Panc1 (cell line): ENCODE data around the gene EPS8L2. TPM values are rescaled to one million over a fixed set of nuclear protein-coding genes. Genes with fewer than 3 reads are reported as not detected.

Source experiments
- ATAC-seq: fragments of 200-7000 bp; cut with Tn5 transposase; 2 replicates; pipeline ENCODE4 v1.9.1; 2020; ENCODE audit warnings: mild to moderate bottlenecking, moderate library complexity
- Bru-seq: library from RNA; stranded (reverse); fragments of 400-500 nt; gene quantifications from one replicate; lab custom pipeline; 2021; lab: Mats Ljungman, UMichigan
- BruChase-seq, 2 experiments: library from RNA; stranded (reverse); fragments of 400-500 nt; gene quantifications; one replicate each; lab custom pipeline; 2021; lab: Mats Ljungman, UMichigan
- BruUV-seq: library from RNA; stranded (reverse); fragments of 400-500 nt; replicated peaks from 2 replicates; lab custom pipeline; 2021; lab: Mats Ljungman, UMichigan
- CTCF ChIA-PET: fragments of 300-600 bp; sonication (Branson Sonifier 250); formaldehyde crosslinking; loops from one replicate; lab custom pipeline; 2022; ENCODE audit warnings: antibody characterized with exemption; lab: Charles Lee
- POLR2A ChIA-PET: fragments of 300-600 bp; sonication (Branson Sonifier 250); formaldehyde crosslinking; loops from one replicate; lab custom pipeline; 2022; ENCODE audit warnings: antibody characterized with exemption; lab: Charles Lee
- DNase-seq: peaks from one replicate; pipeline ENCODE4 v3.0.0-alpha.2; 2010; ENCODE audit warnings: low read depth, low spot score
- H3K27ac ChIP-seq: 2 replicates; pipeline ENCODE4 v1.5.1; 2011; ENCODE audit warnings: mild to moderate bottlenecking, low read length, inconsistent platforms
- H3K27me3 ChIP-seq: fragments of 200-500 bp; sonication (Bioruptor generic); 2 replicates; pipeline ENCODE4 v1.6.0; 2014; ENCODE audit warnings: low read length, inconsistent platforms; ENCODE audit not compliant: control insufficient read depth, insufficient read depth
- H3K36me3 ChIP-seq: fragments of 200-500 bp; sonication (Bioruptor generic); 2 replicates; pipeline ENCODE4 v1.5.1; 2014; ENCODE audit warnings: inconsistent platforms, mild to moderate bottlenecking, low read length, moderate library complexity; ENCODE audit not compliant: control insufficient read depth, insufficient read depth
- H3K4me1 ChIP-seq: 2 replicates; pipeline ENCODE4 v1.5.1; 2011; ENCODE audit warnings: inconsistent platforms, mild to moderate bottlenecking, low read length, moderate library complexity; ENCODE audit not compliant: control insufficient read depth, insufficient read depth
- H3K4me3 ChIP-seq, 2 experiments: 2 replicates each; pipeline ENCODE4 v1.5.1; 2011 to 2012; ENCODE audit warnings: low read depth in 2 of 2, low read length in 2 of 2, mild to moderate bottlenecking in 2 of 2, inconsistent platforms in 1 of 2, moderate library complexity in 1 of 2
- H3K9me3 ChIP-seq: fragments of 200-500 bp; sonication (Bioruptor generic); 2 replicates; pipeline ENCODE4 v1.5.1; 2014; ENCODE audit warnings: low read depth, mild to moderate bottlenecking, inconsistent platforms, low read length, moderate library complexity; ENCODE audit not compliant: control insufficient read depth, insufficient read depth
- POLR2AphosphoS5 ChIP-seq: IDR thresholded peaks from 2 replicates; pipeline ENCODE4 v1.6.1; 2012; ENCODE audit warnings: mild to moderate bottlenecking, low read depth, low read length, moderate library complexity
- SIN3A ChIP-seq: IDR thresholded peaks from 2 replicates; pipeline ENCODE4 v1.6.1; 2012; ENCODE audit warnings: low read depth, mild to moderate bottlenecking, low read length, moderate library complexity, borderline replicate concordance; ENCODE audit not compliant: insufficient read depth
- TCF7L2 ChIP-seq: IDR thresholded peaks from 2 replicates; pipeline ENCODE4 v1.6.1; 2011; ENCODE audit warnings: mild to moderate bottlenecking, low read depth, low read length, inconsistent platforms
- in situ Hi-C: cut with HindIII; loops from 2 replicates; pipeline ENCODE4 v1.10.0; 2016; ENCODE audit warnings: low sequenced_read_pairs, low pct_unique_long_range_greater_than_20kb
- intact Hi-C: fragments of 100-400 bp; cut with micrococcal nuclease; formaldehyde crosslinking; loops from one replicate; pipeline ENCODE4 v1.10.0; 2022; ENCODE audit not compliant: unreplicated experiment
- long read RNA-seq: library from polyadenylated mRNA; unstranded; transcript quantifications from one replicate; pipeline ENCODE4 v2.0.0, GENCODE V29; 2021; ENCODE audit not compliant: unreplicated experiment
- polyA plus RNA-seq: library from polyadenylated mRNA; unstranded; fragments of >200 nt; gene quantifications from one replicate; pipeline ENCODE4 v1.2.1, GENCODE V29; 2012; ENCODE audit warnings: missing spikeins; ENCODE audit not compliant: insufficient read length
- total RNA-seq: library from RNA; stranded (reverse); gene quantifications from one replicate; pipeline ENCODE4 v1.2.1, GENCODE V29; 2021; ENCODE audit not compliant: unreplicated experiment
- TF ChIP-seq, protein P1 (sequence below), 2 experiments: IDR thresholded peaks; 2 replicates each; pipeline ENCODE4 v1.6.1; 2011 to 2012; ENCODE audit warnings: low read depth in 2 of 2, control low read depth in 1 of 2, low read length in 1 of 2, mild to moderate bottlenecking in 1 of 2, moderate library complexity in 1 of 2; ENCODE audit not compliant: insufficient read depth in 1 of 2
- TF ChIP-seq, protein P2 (sequence below): fragments of 450-650 bp; IDR thresholded peaks from 2 replicates; pipeline ENCODE4 v1.5.1; 2017; ENCODE audit warnings: mild to moderate bottlenecking

The EPS8L2 gene
- total RNA-seq (256 TPM), Bru-seq, nascent RNA (percentile 71 among the genes with signal in this experiment), BruChase-seq, experiment 1, labeled RNA remaining after a 2-hour chase (percentile 82 among the genes with signal in this experiment), BruChase-seq, experiment 2, labeled RNA remaining after a 6-hour chase (percentile 83 among the genes with signal in this experiment)
- 495 TPM for polyA plus RNA-seq
- long read RNA-seq, transcript EPS8L2-201 (21 exons, 3,148 nt), result major isoform, 47 of 381 reads
- long read RNA-seq, transcript EPS8L2-220 (9 exons, 2,304 nt), result minor isoform, 12 of 381 reads
- long read RNA-seq, transcript EPS8L2-231 (21 exons, 3,188 nt), result minor isoform, 5 of 381 reads
- long read RNA-seq, partial matches to known transcripts, result 132 of 381 reads
- long read RNA-seq, other reads (novel, unspliced or antisense), result 178 of 381 reads

DNA sequence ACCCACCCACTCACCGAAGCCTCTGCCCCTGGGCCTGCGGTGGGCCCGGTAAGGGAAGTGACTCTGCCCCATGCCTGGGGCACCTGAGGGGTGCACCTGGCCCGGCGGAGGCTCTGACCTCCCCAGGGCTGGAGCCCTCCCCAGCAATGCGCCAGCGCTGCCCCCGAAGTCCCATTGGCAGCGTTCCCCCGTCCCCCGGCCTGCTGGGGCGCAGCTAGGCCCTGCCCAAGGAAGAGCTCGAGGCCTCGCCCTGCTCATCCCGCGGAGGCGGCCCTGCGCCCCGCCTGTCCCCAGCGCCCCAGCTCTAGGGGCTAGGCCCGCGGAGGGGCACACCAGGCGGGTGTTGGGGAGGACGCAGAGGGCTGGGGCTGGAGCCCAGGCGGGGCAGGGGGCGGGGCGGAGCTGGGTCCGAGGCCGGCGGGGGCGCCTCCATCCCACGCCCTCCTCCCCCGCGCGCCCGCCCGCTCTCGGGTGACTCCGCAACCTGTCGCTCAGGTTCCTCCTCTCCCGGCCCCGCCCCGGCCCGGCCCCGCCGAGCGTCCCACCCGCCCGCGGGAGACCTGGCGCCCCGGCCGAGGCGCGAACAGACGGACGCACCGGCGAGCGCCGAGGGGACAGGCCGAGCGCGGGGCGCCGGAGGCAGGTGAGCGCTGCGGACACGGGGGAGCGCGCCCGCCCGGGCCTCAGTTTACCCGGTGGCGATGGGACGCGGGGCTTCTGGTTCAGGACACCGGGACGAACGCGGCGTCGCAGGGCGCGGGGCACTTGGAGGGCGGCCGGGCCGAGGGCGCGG, at the start of gene EPS8L2:
Gene EPS8L2, plus strand, starts transcription at position 586 of the 793 bp plus-strand sequence. CDS start 3,177 bp downstream, outside the sequence.
- ATAC-seq, result peak; percentile 34
- no peak for DNase-seq
- peak within 1 kb of the TSS; percentile 93 for H3K27ac ChIP-seq
- intact Hi-C loops, result no loop called here
- H3K36me3 ChIP-seq, result no peaks in the 10 kb centered on the region; the same call in 1 of the 2 replicates
- H3K4me1 ChIP-seq, result peaks cover 73% of the 10 kb centered on the region
- TF ChIP-seq, protein P1, sequence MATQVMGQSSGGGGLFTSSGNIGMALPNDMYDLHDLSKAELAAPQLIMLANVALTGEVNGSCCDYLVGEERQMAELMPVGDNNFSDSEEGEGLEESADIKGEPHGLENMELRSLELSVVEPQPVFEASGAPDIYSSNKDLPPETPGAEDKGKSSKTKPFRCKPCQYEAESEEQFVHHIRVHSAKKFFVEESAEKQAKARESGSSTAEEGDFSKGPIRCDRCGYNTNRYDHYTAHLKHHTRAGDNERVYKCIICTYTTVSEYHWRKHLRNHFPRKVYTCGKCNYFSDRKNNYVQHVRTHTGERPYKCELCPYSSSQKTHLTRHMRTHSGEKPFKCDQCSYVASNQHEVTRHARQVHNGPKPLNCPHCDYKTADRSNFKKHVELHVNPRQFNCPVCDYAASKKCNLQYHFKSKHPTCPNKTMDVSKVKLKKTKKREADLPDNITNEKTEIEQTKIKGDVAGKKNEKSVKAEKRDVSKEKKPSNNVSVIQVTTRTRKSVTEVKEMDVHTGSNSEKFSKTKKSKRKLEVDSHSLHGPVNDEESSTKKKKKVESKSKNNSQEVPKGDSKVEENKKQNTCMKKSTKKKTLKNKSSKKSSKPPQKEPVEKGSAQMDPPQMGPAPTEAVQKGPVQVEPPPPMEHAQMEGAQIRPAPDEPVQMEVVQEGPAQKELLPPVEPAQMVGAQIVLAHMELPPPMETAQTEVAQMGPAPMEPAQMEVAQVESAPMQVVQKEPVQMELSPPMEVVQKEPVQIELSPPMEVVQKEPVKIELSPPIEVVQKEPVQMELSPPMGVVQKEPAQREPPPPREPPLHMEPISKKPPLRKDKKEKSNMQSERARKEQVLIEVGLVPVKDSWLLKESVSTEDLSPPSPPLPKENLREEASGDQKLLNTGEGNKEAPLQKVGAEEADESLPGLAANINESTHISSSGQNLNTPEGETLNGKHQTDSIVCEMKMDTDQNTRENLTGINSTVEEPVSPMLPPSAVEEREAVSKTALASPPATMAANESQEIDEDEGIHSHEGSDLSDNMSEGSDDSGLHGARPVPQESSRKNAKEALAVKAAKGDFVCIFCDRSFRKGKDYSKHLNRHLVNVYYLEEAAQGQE (IDR thresholded peaks at IDR 0.05; ENCODE audit: insufficient read depth in 1 of 2, low read depth in 2 of 2, low read length in 1 of 2), result no peak
- peak; percentile 39; the same call in 1 of the 2 replicates for TF ChIP-seq POLR2AphosphoS5
- no peaks in the 10 kb centered on the region for H3K9me3 ChIP-seq
- no TSS peak for BruUV-seq
- peak within 1 kb of the TSS; percentile 58 to 91 for H3K4me3 ChIP-seq
- in situ Hi-C loops, result no loop called here
- no peaks in the 10 kb centered on the region for H3K27me3 ChIP-seq
- ChIA-PET POLR2A (no interaction called here), CTCF (interaction anchor here (1.1 kb wide), 1 partner anchor 152 kb away, joined by 4 read pairs; no protein-coding TSS in a partner anchor)

DNA sequence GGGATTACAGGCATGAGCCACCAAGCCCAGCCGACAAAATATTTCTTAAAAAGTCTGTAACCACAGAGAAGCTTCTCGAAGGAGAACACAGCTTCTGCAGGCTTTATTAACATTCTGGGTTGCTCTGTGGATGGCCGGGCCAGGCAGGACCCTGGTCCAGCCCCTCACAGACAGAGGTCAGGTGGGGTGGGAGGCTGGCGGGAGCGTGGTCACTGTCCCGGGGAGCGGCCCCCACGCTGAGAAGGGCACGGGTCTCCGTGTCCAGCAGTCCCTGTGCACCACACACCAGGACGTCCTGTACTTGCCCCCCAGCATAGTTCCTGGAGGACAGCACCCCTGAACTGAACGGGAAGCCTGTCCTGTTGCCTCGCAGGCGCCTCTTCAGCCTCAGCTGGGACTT, 49.6 kb upstream of the EPS8L2 start:
- Histone ChIP-seq H3K9me3 (no peaks in the 10 kb centered on the region), H3K27me3 (no peaks in the 10 kb centered on the region), H3K27ac (no peak overlapping the region), H3K4me1 (no peaks in the 10 kb centered on the region), H3K4me3 (no peak overlapping the region), H3K36me3 (no peaks in the 10 kb centered on the region; the same call in 1 of the 2 replicates)
- CTCF ChIA-PET, result no interaction called here
- no peak for ATAC-seq
- no peak for DNase-seq
- TF ChIP-seq, protein P1 (IDR thresholded peaks at IDR 0.05; ENCODE audit: insufficient read depth in 1 of 2, low read depth in 2 of 2, low read length in 1 of 2), result no peak
- no peak for TF ChIP-seq POLR2AphosphoS5
- no peak for TF ChIP-seq TCF7L2
- no peak for TF ChIP-seq SIN3A
- TF ChIP-seq, protein P2, sequence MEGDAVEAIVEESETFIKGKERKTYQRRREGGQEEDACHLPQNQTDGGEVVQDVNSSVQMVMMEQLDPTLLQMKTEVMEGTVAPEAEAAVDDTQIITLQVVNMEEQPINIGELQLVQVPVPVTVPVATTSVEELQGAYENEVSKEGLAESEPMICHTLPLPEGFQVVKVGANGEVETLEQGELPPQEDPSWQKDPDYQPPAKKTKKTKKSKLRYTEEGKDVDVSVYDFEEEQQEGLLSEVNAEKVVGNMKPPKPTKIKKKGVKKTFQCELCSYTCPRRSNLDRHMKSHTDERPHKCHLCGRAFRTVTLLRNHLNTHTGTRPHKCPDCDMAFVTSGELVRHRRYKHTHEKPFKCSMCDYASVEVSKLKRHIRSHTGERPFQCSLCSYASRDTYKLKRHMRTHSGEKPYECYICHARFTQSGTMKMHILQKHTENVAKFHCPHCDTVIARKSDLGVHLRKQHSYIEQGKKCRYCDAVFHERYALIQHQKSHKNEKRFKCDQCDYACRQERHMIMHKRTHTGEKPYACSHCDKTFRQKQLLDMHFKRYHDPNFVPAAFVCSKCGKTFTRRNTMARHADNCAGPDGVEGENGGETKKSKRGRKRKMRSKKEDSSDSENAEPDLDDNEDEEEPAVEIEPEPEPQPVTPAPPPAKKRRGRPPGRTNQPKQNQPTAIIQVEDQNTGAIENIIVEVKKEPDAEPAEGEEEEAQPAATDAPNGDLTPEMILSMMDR, result no peak
- in situ Hi-C loops, result no loop called here
- POLR2A ChIA-PET, result interaction anchor here (0.7 kb wide), 1 partner anchor 127 kb away, joined by 6 read pairs; no protein-coding TSS in a partner anchor
- intact Hi-C loops, result no loop called here
- no TSS peak for BruUV-seq
